Measurements from ENCODE around the gene DGCR2.

The DGCR2 gene

GRCh38 chr22:19126309-19127273 lies 4.4 kb upstream of the DGCR2 start:
- no peak for DNase-seq (ENCODE audit: extremely low spot score)
- TF ChIP-seq FOXK2 (IDR thresholded peaks at IDR 0.05) (no peak), FOXA1 (IDR thresholded peaks at IDR 0.05) (no peak), BHLHE40 (IDR thresholded peaks at IDR 0.05; ENCODE audit: borderline replicate concordance) (no peak), ARNT (IDR thresholded peaks at IDR 0.05) (no peak), CTBP1 (IDR thresholded peaks at IDR 0.05; ENCODE audit: borderline replicate concordance) (no peak), ELF4 (IDR thresholded peaks at IDR 0.05) (no peak), SP1 (IDR thresholded peaks at IDR 0.05) (no peak), FOXM1 (IDR thresholded peaks at IDR 0.05; ENCODE audit: borderline replicate concordance) (no peak), SUZ12 (IDR thresholded peaks at IDR 0.05) (no peak), NFRKB (IDR thresholded peaks at IDR 0.05) (no peak), PKNOX1 (IDR thresholded peaks at IDR 0.05) (no peak)
- ChIA-PET CTCF (interaction anchor here (0.8 kb wide), 1 partner anchor 18 kb away, joined by 3 read pairs; the partner anchor contains the start of gene ESS2), POLR2A (interaction anchor here (0.9 to 1.1 kb wide), 2 partner anchors 17 to 18 kb away, joined by 3 to 5 read pairs; partner anchors contain the start of gene ESS2)

GRCh38 chr22:19125474-19126308 lies 3.5 kb upstream of the DGCR2 start:
- no peak for DNase-seq (ENCODE audit: extremely low spot score)
- ChIA-PET POLR2A (interaction anchor here (0.9 kb wide), 1 partner anchor 18 kb away, joined by 3 read pairs; no protein-coding TSS in a partner anchor), CTCF (interaction anchor here (1.4 kb wide), 1 partner anchor 10 kb away, joined by 3 read pairs; no protein-coding TSS in a partner anchor)
- no peak for TF ChIP-seq NFRKB (IDR thresholded peaks at IDR 0.05)
- TF ChIP-seq L3MBTL2 (conservative IDR thresholded peaks at IDR 0.05) = no peak

- ChIA-PET POLR2A (no interaction called here), CTCF (interaction anchor here (1.4 kb wide), 1 partner anchor 11 kb away, joined by 3 read pairs; no protein-coding TSS in a partner anchor)
- DNase-seq (ENCODE audit: extremely low spot score) = no peak
- TF ChIP-seq FOXM1 (IDR thresholded peaks at IDR 0.05; ENCODE audit: borderline replicate concordance) (no peak), FOXA1 (IDR thresholded peaks at IDR 0.05) (no peak), SUZ12 (IDR thresholded peaks at IDR 0.05) (no peak), SP1 (IDR thresholded peaks at IDR 0.05) (no peak), CTBP1 (IDR thresholded peaks at IDR 0.05; ENCODE audit: borderline replicate concordance) (no peak)
Observed at GRCh38 chr22:19125011-19125410, 2.8 kb upstream of the DGCR2 start.

- TF ChIP-seq FOXK2 (IDR thresholded peaks at IDR 0.05) = no peak
- POLR2A ChIA-PET = no interaction called here
- DNase-seq (ENCODE audit: extremely low spot score) = no peak
- CTCF ChIA-PET = interaction anchor here (1.4 kb wide), 1 partner anchor 11 kb away, joined by 3 read pairs; no protein-coding TSS in a partner anchor
Observed at GRCh38 chr22:19124377-19124776, 2.2 kb upstream of the DGCR2 start.

GRCh38 chr22:19123936-19124335 lies 1.7 kb upstream of the DGCR2 start:
- CTCF ChIA-PET = no interaction called here
- DNase-seq (ENCODE audit: extremely low spot score) = no peak
- TF ChIP-seq ARNT (IDR thresholded peaks at IDR 0.05) (no peak), PKNOX1 (IDR thresholded peaks at IDR 0.05) (no peak), FOXA1 (IDR thresholded peaks at IDR 0.05) (no peak), SP1 (IDR thresholded peaks at IDR 0.05) (no peak), L3MBTL2 (conservative IDR thresholded peaks at IDR 0.05) (no peak), SUZ12 (IDR thresholded peaks at IDR 0.05) (no peak), TARDBP (IDR thresholded peaks at IDR 0.05) (no peak), BHLHE40 (IDR thresholded peaks at IDR 0.05; ENCODE audit: borderline replicate concordance) (no peak), LEF1 (IDR thresholded peaks at IDR 0.05; ENCODE audit: borderline replicate concordance) (no peak), ZNF384 (IDR thresholded peaks at IDR 0.05) (no peak), FOXK2 (IDR thresholded peaks at IDR 0.05) (no peak), HDGF (IDR thresholded peaks at IDR 0.05; ENCODE audit: borderline replicate concordance) (no peak), FOXM1 (IDR thresholded peaks at IDR 0.05; ENCODE audit: borderline replicate concordance) (no peak), ELF4 (IDR thresholded peaks at IDR 0.05) (no peak), CTBP1 (IDR thresholded peaks at IDR 0.05; ENCODE audit: borderline replicate concordance) (no peak), NFRKB (IDR thresholded peaks at IDR 0.05) (no peak)
- POLR2A ChIA-PET = no interaction called here

- peak; percentile 57 for DNase-seq (ENCODE audit: extremely low spot score)
- no peak for TF ChIP-seq TARDBP (IDR thresholded peaks at IDR 0.05)
- TF ChIP-seq FOXA1 (IDR thresholded peaks at IDR 0.05) = no peak
- no peak for TF ChIP-seq ARNT (IDR thresholded peaks at IDR 0.05)
- no peak for TF ChIP-seq FOXM1 (IDR thresholded peaks at IDR 0.05; ENCODE audit: borderline replicate concordance)
- no peak for TF ChIP-seq ZNF384 (IDR thresholded peaks at IDR 0.05)
- no peak for TF ChIP-seq SUZ12 (IDR thresholded peaks at IDR 0.05)
- peak; percentile 69 for TF ChIP-seq PKNOX1 (IDR thresholded peaks at IDR 0.05)
- no peak for TF ChIP-seq SP1 (IDR thresholded peaks at IDR 0.05)
- TF ChIP-seq CTBP1 (IDR thresholded peaks at IDR 0.05; ENCODE audit: borderline replicate concordance) = no peak
- peak; percentile 75 for TF ChIP-seq L3MBTL2 (conservative IDR thresholded peaks at IDR 0.05)
- TF ChIP-seq ELF4 (IDR thresholded peaks at IDR 0.05) = no peak
- TF ChIP-seq BHLHE40 (IDR thresholded peaks at IDR 0.05; ENCODE audit: borderline replicate concordance) = no peak
- no peak for TF ChIP-seq FOXK2 (IDR thresholded peaks at IDR 0.05)
- no peak for TF ChIP-seq HDGF (IDR thresholded peaks at IDR 0.05; ENCODE audit: borderline replicate concordance)
- no peak for TF ChIP-seq NFRKB (IDR thresholded peaks at IDR 0.05)
- POLR2A ChIA-PET = interaction anchor here (1.0 to 2.3 kb wide), 10 partner anchors 10 to 51 kb away, joined by 3 to 27 read pairs (median 4); partner anchors contain the start of gene ESS2
- CTCF ChIA-PET = interaction anchor here (0.7 to 1.2 kb wide), 3 partner anchors 19 to 510 kb away, joined by 3 to 5 read pairs (median 3); partner anchors contain the start of gene ESS2
Observed at GRCh38 chr22:19122752-19123492, 710 bp upstream of the DGCR2 start.

Data from HEK293T (cell line).